ENCODE measurements around the gene RAB7A. TPM values are rescaled to one million over a fixed set of nuclear protein-coding genes. Genes with fewer than 3 reads are reported as not detected.

The RAB7A gene
- total and polyA plus RNA-seq, 2 of the 4 experiments (the other 2 are of a cell fraction) = 57.0 to 240 TPM

GRCh38 chr3:128734523-128735189, 8.7 kb downstream of the RAB7A start:
- Histone ChIP-seq H2AK5ac (ENCODE audit: low read depth, low read length) (no peak overlapping the region), H3K14ac (replicated peaks; ENCODE audit: low read depth, low read length) (no peak overlapping the region), H3K27me3 (ENCODE audit: control insufficient read depth, insufficient read depth, low read length) (no peaks in the 10 kb centered on the region), H4K8ac (ENCODE audit: low read depth in 2 of 2, low read length in 2 of 2) (no peak overlapping the region), H3K9me3 (ENCODE audit: control insufficient read depth, insufficient read depth, low read length) (no peaks in the 10 kb centered on the region), H3K23ac (ENCODE audit: low read depth, low read length) (no peak overlapping the region), H2AK9ac (replicated peaks; ENCODE audit: low read depth, low read length, poor library complexity) (no peak overlapping the region), H4K20me1 (ENCODE audit: insufficient read depth, low read length) (peaks cover 98% of the 10 kb centered on the region), H2BK15ac (ENCODE audit: low read depth, low read length) (no peak overlapping the region), H4K91ac (ENCODE audit: insufficient read depth, low read depth, low read length) (no peak overlapping the region), H4K5ac (ENCODE audit: low read depth, low read length) (no peak overlapping the region), H3K9me1 (ENCODE audit: insufficient read depth, low read length) (peaks cover 27% of the 10 kb centered on the region), H3K4me1 (ENCODE audit: control insufficient read depth, insufficient read depth, low read length) (peaks cover 15% of the 10 kb centered on the region), H3K4ac (ENCODE audit: low read depth, low read length) (no peak overlapping the region), H2AFZ (replicated peaks; ENCODE audit: low read length, poor library complexity) (no peak overlapping the region), H2BK120ac (ENCODE audit: low read depth, low read length) (no peak overlapping the region), H2BK5ac (ENCODE audit: low read depth, low read length, poor library complexity, severe bottlenecking) (peak overlapping the region; percentile 67), H3K56ac (ENCODE audit: extremely low read depth, insufficient read depth, low read length) (no peak overlapping the region), H3K27ac (ENCODE audit: insufficient read depth, low read length) (no peak overlapping the region), H3K4me3 (ENCODE audit: insufficient read depth, low read depth, low read length) (no peak overlapping the region), H3K18ac (ENCODE audit: low read depth, low read length) (no peak overlapping the region), H3K79me1 (ENCODE audit: low read depth in 1 of 2, low read length in 2 of 2) (peaks cover 10 to 68% of the 10 kb centered on the region in 2 experiments), H3K9ac (ENCODE audit: low read depth, low read length) (no peak overlapping the region), H3K4me2 (ENCODE audit: low read depth, low read length) (no peak overlapping the region), H3K36me3 (ENCODE audit: control insufficient read depth, insufficient read depth, low read length) (peaks cover 3% of the 10 kb centered on the region), H2BK20ac (ENCODE audit: low read depth, low read length) (no peak overlapping the region)
- DNase-seq = no peak
- dilution Hi-C loops (cut with HindIII; ENCODE audit: low sequenced_read_pairs, unreplicated experiment) = no loop called here
- ChIA-PET CTCF (interaction anchor here (0.8 kb wide), 1 partner anchor 54 kb away, joined by 3 read pairs; no protein-coding TSS in a partner anchor), POLR2A (ENCODE audit: unreplicated experiment) (no interaction called here)
- ATAC-seq (ENCODE audit: low read depth) = no peak
- no TSS peak for BruUV-seq (replicated peaks)
- intact Hi-C loops (cut with micrococcal nuclease) = no loop called here
- no CpG with 5 or more reads among the region's 3 CpGs for WGBS, 2 experiments (ENCODE audit: extremely low coverage in 2 of 2, insufficient read length in 1 of 2)
- no peak for TF ChIP-seq FOS (IDR thresholded peaks at IDR 0.05; ENCODE audit: low read depth, low read length)
- TF ChIP-seq RAD21 (IDR thresholded peaks at IDR 0.05; ENCODE audit: low read length) = no peak
- no peak for TF ChIP-seq CTCF (conservative IDR thresholded peaks at IDR 0.05; ENCODE audit: low read depth, low read length)
- no peak for TF ChIP-seq NFE2L2 (IDR thresholded peaks at IDR 0.05; ENCODE audit: low read depth, low read length)
- TF ChIP-seq CHD1 (IDR thresholded peaks at IDR 0.05; ENCODE audit: low read depth, low read length) = no peak
- no peak for TF ChIP-seq RCOR1 (IDR thresholded peaks at IDR 0.05; ENCODE audit: insufficient replicate concordance, low read length)
- no peak for TF ChIP-seq SMC3 (IDR thresholded peaks at IDR 0.05; ENCODE audit: low read depth, low read length)
- TF ChIP-seq BHLHE40 (IDR thresholded peaks at IDR 0.05; ENCODE audit: low read depth, low read length) = no peak
- TF ChIP-seq RFX5 (IDR thresholded peaks at IDR 0.05; ENCODE audit: low read depth, low read length) = no peak
- TF ChIP-seq CEBPB (IDR thresholded peaks at IDR 0.05; ENCODE audit: low read depth, low read length) = no peak
- TF ChIP-seq, protein P1, sequence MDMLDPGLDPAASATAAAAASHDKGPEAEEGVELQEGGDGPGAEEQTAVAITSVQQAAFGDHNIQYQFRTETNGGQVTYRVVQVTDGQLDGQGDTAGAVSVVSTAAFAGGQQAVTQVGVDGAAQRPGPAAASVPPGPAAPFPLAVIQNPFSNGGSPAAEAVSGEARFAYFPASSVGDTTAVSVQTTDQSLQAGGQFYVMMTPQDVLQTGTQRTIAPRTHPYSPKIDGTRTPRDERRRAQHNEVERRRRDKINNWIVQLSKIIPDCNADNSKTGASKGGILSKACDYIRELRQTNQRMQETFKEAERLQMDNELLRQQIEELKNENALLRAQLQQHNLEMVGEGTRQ (IDR thresholded peaks at IDR 0.05; ENCODE audit: low read depth, low read length) = no peak
- TF ChIP-seq MAFK (IDR thresholded peaks at IDR 0.05; ENCODE audit: low read depth, low read length) = no peak
- TF ChIP-seq POLR2A (IDR thresholded peaks at IDR 0.05; ENCODE audit: low read depth, low read length) = no peak
- no peak for TF ChIP-seq MAZ (IDR thresholded peaks at IDR 0.05; ENCODE audit: borderline replicate concordance, low read depth, low read length)
- TF ChIP-seq MXI1 (IDR thresholded peaks at IDR 0.05; ENCODE audit: borderline replicate concordance, low read depth, low read length) = no peak
- in situ Hi-C loops (cut with MboI; ENCODE audit: low sequenced_read_pairs) = no loop called here
